B cell (primary cell): ENCODE results near the gene C1orf185. TPM values are rescaled to one million over a fixed set of nuclear protein-coding genes. Genes with fewer than 3 reads are reported as not detected.

Experiments
- ATAC-seq: fragments of 200-7000 bp; cut with Tn5 transposase; one replicate; pipeline ENCODE4 v1.10.0; 2021; ENCODE audit warnings: low read depth, mild to moderate bottlenecking, moderate number of reproducible peaks, moderate library complexity
- CTCF ChIA-PET: fragments of 350-600 bp; sonication (Branson Sonifier 250); formaldehyde crosslinking; loops from one replicate; lab custom pipeline; 2021; ENCODE audit warnings: antibody characterized with exemption, inconsistent platforms; lab: Charles Lee
- POLR2A ChIA-PET: fragments of 350-600 bp; sonication (Branson Sonifier 250); formaldehyde crosslinking; loops from one replicate; lab custom pipeline; 2021; ENCODE audit warnings: antibody characterized with exemption; lab: Charles Lee
- DNase-seq: peaks from one replicate; pipeline ENCODE4 v3.0.0; 2013
- H2AFZ ChIP-seq: 2 replicates; pipeline ENCODE4 v1.6.1; 2012; ENCODE audit warnings: mild to moderate bottlenecking, low read depth, low read length; ENCODE audit not compliant: insufficient read depth, poor library complexity, severe bottlenecking
- H3K27ac ChIP-seq, 2 donors: 1 replicate in 1 of 2; 2 replicates in 1 of 2; pipeline ENCODE4 v1.5.1; 2012 to 2013; ENCODE audit warnings: low read length in 2 of 2, mild to moderate bottlenecking in 2 of 2, moderate library complexity in 1 of 2
- H3K27me3 ChIP-seq, 4 experiments: fragments of 200-600 bp in 1 of 4; sonication (generic) in 1 of 4; replicated peaks in 1 of 4; 1 replicate in 2 of 4; 2 replicates in 2 of 4; pipeline versions ENCODE4 v1.6.1 to v1.7.0; 2013 to 2016; ENCODE audit warnings: low read length in 3 of 4, mild to moderate bottlenecking in 2 of 4, mixed read lengths in 1 of 4, moderate library complexity in 1 of 4; ENCODE audit not compliant: insufficient read depth in 4 of 4, control insufficient read depth in 3 of 4; ENCODE audit errors: control extremely low read depth in 1 of 4
- H3K36me3 ChIP-seq, 2 experiments: replicated peaks in 1 of 2; 1 replicate in 1 of 2; 2 replicates in 1 of 2; pipeline versions ENCODE4 v1.6.1 to v1.7.1; 2013; ENCODE audit warnings: low read length in 1 of 2; ENCODE audit not compliant: insufficient read depth in 2 of 2, control insufficient read depth in 1 of 2; ENCODE audit errors: control extremely low read depth in 1 of 2, extremely low read depth in 1 of 2
- H3K4me1 ChIP-seq, 2 donors: fragments of 200-600 bp in 1 of 2; sonication (generic) in 1 of 2; 1 replicate in 1 of 2; 2 replicates in 1 of 2; pipeline versions ENCODE4 v1.5.1 to v1.6.1; 2013 to 2017; ENCODE audit warnings: low read length in 2 of 2; ENCODE audit not compliant: control insufficient read depth in 2 of 2, insufficient read depth in 2 of 2
- H3K4me2 ChIP-seq: replicated peaks from 2 replicates; pipeline ENCODE3; 2012; ENCODE audit warnings: mild to moderate bottlenecking, low read depth, low read length; ENCODE audit not compliant: poor library complexity, severe bottlenecking
- H3K4me3 ChIP-seq, 5 experiments: fragments of 200-600 bp in 1 of 5; sonication (generic) in 1 of 5; 1 replicate in 3 of 5; 2 replicates in 2 of 5; pipeline versions ENCODE4 v1.5.1 to v1.7.0; 2011 to 2016; ENCODE audit warnings: low read length in 4 of 5, mild to moderate bottlenecking in 4 of 5, low read depth in 2 of 5, control low read depth in 1 of 5, moderate library complexity in 1 of 5; ENCODE audit not compliant: insufficient read depth in 1 of 5; ENCODE audit errors: control extremely low read depth in 1 of 5, extremely low read depth in 1 of 5
- H3K79me2 ChIP-seq: fragments of 200-600 bp; sonication (generic); one replicate; pipeline ENCODE4 v1.6.0; 2016; ENCODE audit warnings: low read length; ENCODE audit not compliant: control insufficient read depth, insufficient read depth
- H3K9ac ChIP-seq: fragments of 200-600 bp; sonication (generic); 2 replicates; pipeline ENCODE4 v1.6.1; 2017; ENCODE audit warnings: mild to moderate bottlenecking, low read length, moderate library complexity
- H3K9me3 ChIP-seq, 3 donors: one replicate each; pipeline versions ENCODE4 v1.6.1 to v1.7.1; 2013; ENCODE audit warnings: low read length in 2 of 3; ENCODE audit not compliant: control insufficient read depth in 2 of 3, insufficient read depth in 1 of 3; ENCODE audit errors: control extremely low read depth in 1 of 3
- H4K20me1 ChIP-seq: 2 replicates; pipeline ENCODE4 v1.6.0; 2012; ENCODE audit warnings: mild to moderate bottlenecking, low read length; ENCODE audit not compliant: insufficient read depth, control insufficient read depth, poor library complexity, severe bottlenecking
- H3K27ac Mint-ChIP-seq: one replicate; pipeline ENCODE4 v1.8.0; 2021; ENCODE audit warnings: mixed read lengths
- H3K27me3 Mint-ChIP-seq: one replicate; pipeline ENCODE4 v1.8.0; 2021; ENCODE audit warnings: mixed read lengths
- H3K4me1 Mint-ChIP-seq: one replicate; pipeline ENCODE4 v1.8.0; 2021; ENCODE audit warnings: mixed read lengths
- H3K4me3 Mint-ChIP-seq: one replicate; pipeline ENCODE4 v1.8.0; 2021; ENCODE audit warnings: mixed read lengths
- H3K9me3 Mint-ChIP-seq: one replicate; pipeline ENCODE4 v1.8.0; 2022; ENCODE audit warnings: mixed read lengths; ENCODE audit not compliant: insufficient read depth
- CTCF ChIP-seq: fragments of 200-600 bp; IDR thresholded peaks from one replicate; pipeline ENCODE4 v1.8.0; 2022; ENCODE audit warnings: antibody characterized with exemption, mild to moderate bottlenecking
- EZH2 ChIP-seq: IDR thresholded peaks from 2 replicates; pipeline ENCODE4 v1.6.1; 2012; ENCODE audit warnings: borderline replicate concordance, low read depth, mild to moderate bottlenecking, moderate library complexity, low read length; ENCODE audit not compliant: insufficient read depth, poor library complexity, severe bottlenecking
- WGBS: methylation state at CpG from one replicate; pipeline ENCODE4 v1.1.5; 2013; ENCODE audit warnings: missing lambda C conversion rate; ENCODE audit not compliant: insufficient coverage; 5-methylcytosine and 5-hydroxymethylcytosine counted together
- intact Hi-C: fragments of 100-400 bp; cut with micrococcal nuclease; formaldehyde crosslinking; loops from one replicate; pipeline ENCODE4 v1.10.0; 2022
- polyA plus RNA-seq: library from polyadenylated mRNA; depleted of rRNA; stranded (reverse); fragments of >200 nt; gene quantifications from 2 replicates; pipeline ENCODE4 v1.2.3, GENCODE V29; 2012
- total RNA-seq, 2 donors: library from RNA; stranded (reverse); fragments of 120-200 nt in 1 of 2; gene quantifications; 1 replicate in 1 of 2; 2 replicates in 1 of 2; pipeline versions ENCODE4 v1.2.3 to v1.2.4, GENCODE V29; 2013 to 2022

C1orf185 gene
- total and polyA plus RNA-seq, 2 donors (not counting 1 experiment from before 2014, with no cell fraction given): not detected

DNA sequence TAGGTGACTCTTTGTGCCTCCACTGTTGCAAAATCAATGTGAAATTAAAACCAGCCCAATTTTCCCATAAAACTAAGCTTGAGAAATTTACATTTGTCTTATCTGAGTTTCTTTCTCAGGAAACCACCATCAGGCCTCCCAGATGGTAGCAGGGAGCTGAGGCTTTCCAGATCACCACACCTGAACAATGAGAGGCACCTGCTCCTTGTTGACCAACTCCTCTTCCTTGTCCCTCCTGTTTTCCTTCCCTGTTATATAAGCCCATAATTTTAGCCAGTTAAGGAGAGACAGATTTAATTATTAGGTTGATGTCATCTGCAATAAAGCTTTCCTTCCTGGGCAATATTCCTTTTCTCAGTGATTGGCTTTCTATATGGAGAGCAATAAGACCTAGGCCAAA is 32.0 kb upstream of the C1orf185 start:
- POLR2A ChIA-PET: no interaction called here
- Histone ChIP-seq H3K4me2 (no peak overlapping the region), H4K20me1 (no peaks in the 10 kb centered on the region), H3K4me3 (no peak overlapping the region), H2AFZ (no peak overlapping the region), H3K36me3 (no peaks in the 10 kb centered on the region), H3K9ac (no peak overlapping the region), H3K4me1 (no peaks in the 10 kb centered on the region), H3K9me3 (no peaks in the 10 kb centered on the region), H3K79me2 (no peaks in the 10 kb centered on the region), H3K27me3 (peaks cover 0 to 5% (median 1%) of the 10 kb centered on the region in 4 experiments), H3K27ac (no peak overlapping the region)
- Mint-ChIP-seq H3K9me3 (no peaks in the 10 kb centered on the region), H3K27me3 (peaks cover 50% of the 10 kb centered on the region), H3K4me1 (no peaks in the 10 kb centered on the region), H3K4me3 (no peak overlapping the region), H3K27ac (no peak overlapping the region)
- CTCF ChIA-PET: interaction anchor here (1.2 kb wide), 1 partner anchor 294 kb away, joined by 3 read pairs; no protein-coding TSS in a partner anchor
- DNase-seq (no peak), ATAC-seq (no peak)
- intact Hi-C loops: no loop called here
- TF ChIP-seq CTCF (no peak), EZH2 (no peak)

- Histone ChIP-seq H3K79me2 (no peaks in the 10 kb centered on the region), H3K9me3 (no peaks in the 10 kb centered on the region), H2AFZ (no peak overlapping the region), H3K36me3 (no peaks in the 10 kb centered on the region), H3K27ac (no peak overlapping the region), H3K9ac (no peak overlapping the region), H4K20me1 (no peaks in the 10 kb centered on the region), H3K4me1 (no peaks in the 10 kb centered on the region), H3K27me3 (peaks cover 0 to 5% (median 1%) of the 10 kb centered on the region in 4 experiments), H3K4me3 (no peak overlapping the region), H3K4me2 (no peak overlapping the region)
- TF ChIP-seq EZH2 (no peak), CTCF (no peak)
- intact Hi-C loops: no loop called here
- DNase-seq: no peak
- no CpG with 5 or more reads among the region's 1 CpG for WGBS
- Mint-ChIP-seq H3K27ac (no peak overlapping the region), H3K4me3 (no peak overlapping the region), H3K27me3 (peaks cover 49% of the 10 kb centered on the region), H3K4me1 (no peaks in the 10 kb centered on the region), H3K9me3 (no peaks in the 10 kb centered on the region)
- CTCF ChIA-PET: interaction anchor here (1.2 kb wide), 1 partner anchor 295 kb away, joined by 3 read pairs; no protein-coding TSS in a partner anchor
- no peak for ATAC-seq
- POLR2A ChIA-PET: no interaction called here
These were observed 31.4 kb upstream of the C1orf185 start for GRCh38 chr1:51070640-51071039.
